ENCODE measurements around the gene KCNN3. TPM values are rescaled to one million over a fixed set of nuclear protein-coding genes. Genes with fewer than 3 reads are reported as not detected.

The KCNN3 gene
- total RNA-seq, 1 donor = 0.21 TPM

DNA sequence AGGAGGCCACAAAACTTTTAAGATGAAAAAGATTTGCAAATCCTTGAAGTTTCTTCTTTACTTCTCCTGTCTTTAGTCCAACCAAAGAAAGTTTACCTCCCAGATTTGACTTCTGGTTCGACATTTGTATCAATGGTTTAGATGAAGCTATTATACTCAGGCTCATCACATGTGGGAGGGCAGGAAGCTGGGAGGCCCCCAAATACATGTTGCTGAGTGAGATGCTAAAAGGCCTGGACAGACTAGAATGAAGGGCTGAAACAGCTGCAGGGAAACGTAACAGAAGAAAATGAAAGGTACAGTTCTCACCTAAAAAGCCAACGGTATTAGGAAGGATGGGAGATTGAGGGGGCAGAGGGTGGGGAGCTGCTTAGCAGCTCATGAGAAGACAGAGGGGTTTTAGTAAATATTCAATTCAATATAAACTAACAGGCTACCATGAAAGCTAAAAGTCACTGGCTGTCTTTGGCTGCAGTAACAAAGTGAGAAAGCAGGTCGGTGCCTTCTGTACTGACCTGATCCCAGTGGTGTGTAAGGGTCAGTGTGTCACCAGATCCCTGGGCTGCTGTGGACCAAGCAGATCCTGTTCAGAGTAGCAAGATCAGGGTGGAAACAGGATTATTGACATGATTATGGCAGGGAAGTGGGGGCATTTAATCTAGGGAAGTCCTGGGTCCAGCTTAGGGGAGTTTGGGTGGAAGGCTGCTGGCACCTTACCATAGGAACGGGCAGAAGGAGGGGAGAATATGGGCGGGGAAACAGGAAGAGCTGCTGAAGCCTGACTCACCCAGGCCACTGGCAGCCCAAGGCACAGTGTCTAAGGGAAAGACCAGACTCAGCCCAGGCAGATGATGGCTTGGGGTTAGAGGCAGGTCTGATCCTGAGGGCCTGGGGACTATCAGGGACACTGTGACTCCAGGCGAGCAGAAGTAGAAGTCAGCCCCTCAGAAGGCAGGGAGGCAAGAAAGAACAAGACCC is 60.4 kb downstream of the KCNN3 start:
- H3K9me3 ChIP-seq (ENCODE audit: low read depth, low read length) = no peaks in the 10 kb centered on the region
- peaks cover 2% of the 10 kb centered on the region for H3K27me3 ChIP-seq (ENCODE audit: insufficient read depth, low read length)
- H3K4me1 ChIP-seq (ENCODE audit: insufficient read depth, low read length) = no peaks in the 10 kb centered on the region
- no peak overlapping the region for H3K4me3 ChIP-seq (ENCODE audit: low read length)

DNA sequence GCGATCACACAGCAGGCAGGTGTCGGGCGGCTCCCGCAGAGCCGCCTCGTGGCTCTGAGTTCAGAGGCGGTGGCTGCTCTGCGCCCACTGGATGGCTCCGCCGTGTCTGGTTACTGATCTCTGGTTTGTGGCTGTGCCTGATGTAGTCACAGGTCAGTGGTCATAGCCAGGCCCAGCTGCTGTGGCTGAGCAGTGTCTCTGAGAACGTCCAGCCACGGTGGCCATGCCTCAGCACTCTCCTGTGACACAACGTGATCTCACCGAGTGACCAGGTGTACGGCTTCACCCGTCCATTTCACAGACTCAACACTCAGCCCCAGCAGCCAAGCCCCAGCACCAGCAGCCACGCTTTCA is 61.2 kb downstream of the KCNN3 start:
- peaks cover 2% of the 10 kb centered on the region for H3K27me3 ChIP-seq (ENCODE audit: insufficient read depth, low read length)
- no peaks in the 10 kb centered on the region for H3K9me3 ChIP-seq (ENCODE audit: low read depth, low read length)
- H3K4me1 ChIP-seq (ENCODE audit: insufficient read depth, low read length) = no peaks in the 10 kb centered on the region
- no peak overlapping the region for H3K4me3 ChIP-seq (ENCODE audit: low read length)

GRCh38 chr1:154808261-154808908 is 61.7 kb downstream of the KCNN3 start:
- H3K4me1 ChIP-seq (ENCODE audit: insufficient read depth, low read length) = no peaks in the 10 kb centered on the region
- no peaks in the 10 kb centered on the region for H3K9me3 ChIP-seq (ENCODE audit: low read depth, low read length)
- H3K27me3 ChIP-seq (ENCODE audit: insufficient read depth, low read length) = peaks cover 2% of the 10 kb centered on the region
- no peak overlapping the region for H3K4me3 ChIP-seq (ENCODE audit: low read length)

GRCh38 chr1:154807048-154807591 is 63.0 kb downstream of the KCNN3 start:
- peaks cover 2% of the 10 kb centered on the region for H3K27me3 ChIP-seq (ENCODE audit: insufficient read depth, low read length)

DNA sequence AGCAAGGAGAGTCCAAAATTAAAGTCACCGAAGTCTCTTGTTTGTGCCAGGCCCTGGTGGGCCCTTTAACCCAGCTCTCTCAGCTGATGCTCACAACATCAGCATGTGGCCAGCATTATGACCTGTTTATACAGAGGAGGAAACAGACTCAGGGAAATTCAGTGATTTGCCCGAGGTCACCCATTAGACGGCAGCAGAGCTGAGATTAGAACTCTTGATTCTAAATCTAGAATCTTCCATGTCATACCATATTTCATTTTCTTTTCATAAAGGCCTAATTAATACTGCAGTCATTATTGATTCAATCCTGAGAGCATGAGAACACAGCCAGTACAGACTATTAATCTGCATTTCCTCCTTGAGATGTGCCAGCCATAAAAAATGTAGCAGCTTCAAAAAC is 63.7 kb downstream of the KCNN3 start:
- Histone ChIP-seq H3K27me3 (ENCODE audit: insufficient read depth, low read length) (peaks cover 2% of the 10 kb centered on the region), H3K4me3 (ENCODE audit: low read length) (no peak overlapping the region), H3K4me1 (ENCODE audit: insufficient read depth, low read length) (no peaks in the 10 kb centered on the region)

More at GRCh38 chr1:154807048-154807591, 63.0 kb downstream of the KCNN3 start:
- H3K9me3 ChIP-seq (ENCODE audit: low read depth, low read length) = no peaks in the 10 kb centered on the region
- no peak overlapping the region for H3K4me3 ChIP-seq (ENCODE audit: low read length)
- H3K4me1 ChIP-seq (ENCODE audit: insufficient read depth, low read length) = no peaks in the 10 kb centered on the region

DNA sequence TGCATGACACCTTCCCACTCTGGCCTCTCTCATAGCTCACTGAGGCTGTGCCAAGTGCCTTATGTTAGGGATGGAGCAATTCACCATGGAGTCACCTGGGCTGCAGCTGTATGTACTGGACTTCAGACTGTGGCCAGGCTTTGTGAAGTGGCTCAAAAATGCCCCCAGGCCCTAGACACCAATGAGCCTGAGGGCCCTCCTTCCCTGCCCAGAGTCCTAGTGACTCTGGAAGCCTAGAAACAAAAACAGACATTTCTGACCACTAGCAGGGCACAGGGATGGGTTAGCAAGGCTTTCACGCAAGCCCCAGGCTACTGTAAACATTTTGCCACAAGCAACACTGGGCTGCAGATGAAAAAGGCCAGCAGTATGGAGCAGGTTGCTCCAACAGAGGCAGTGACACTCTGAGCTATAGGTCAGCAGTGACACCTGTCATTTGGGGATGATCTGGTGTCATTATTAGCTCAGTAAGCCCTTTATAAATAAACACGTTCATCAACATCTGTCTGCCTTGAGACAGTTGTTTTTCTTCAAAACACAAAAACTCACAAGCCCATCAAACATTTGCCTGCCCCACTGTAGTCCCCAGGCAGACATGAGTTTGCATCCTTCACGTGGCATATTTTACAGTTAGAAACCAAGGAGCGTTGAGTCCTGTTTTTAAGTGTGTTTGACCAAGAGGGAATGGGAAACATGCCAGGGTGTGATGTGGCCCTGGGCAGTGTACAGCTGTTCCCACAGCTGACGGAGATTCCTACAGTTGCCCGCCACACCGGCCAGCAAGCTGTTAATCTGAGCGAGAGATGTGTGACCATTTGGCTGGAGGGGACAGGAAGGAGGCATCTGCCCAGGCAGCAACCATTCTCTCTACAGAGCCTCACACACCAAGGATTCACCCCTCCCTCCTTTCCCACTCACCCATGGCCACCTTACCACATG is 66.8 kb downstream of the KCNN3 start:
- H3K27me3 ChIP-seq (ENCODE audit: insufficient read depth, low read length) = peaks cover 2% of the 10 kb centered on the region
- no peaks in the 10 kb centered on the region for H3K9me3 ChIP-seq (ENCODE audit: low read depth, low read length)
- H3K4me1 ChIP-seq (ENCODE audit: insufficient read depth, low read length) = no peaks in the 10 kb centered on the region

More for the DNA sequence above, 63.7 kb downstream of the KCNN3 start:
- no peaks in the 10 kb centered on the region for H3K9me3 ChIP-seq (ENCODE audit: low read depth, low read length)

DNA sequence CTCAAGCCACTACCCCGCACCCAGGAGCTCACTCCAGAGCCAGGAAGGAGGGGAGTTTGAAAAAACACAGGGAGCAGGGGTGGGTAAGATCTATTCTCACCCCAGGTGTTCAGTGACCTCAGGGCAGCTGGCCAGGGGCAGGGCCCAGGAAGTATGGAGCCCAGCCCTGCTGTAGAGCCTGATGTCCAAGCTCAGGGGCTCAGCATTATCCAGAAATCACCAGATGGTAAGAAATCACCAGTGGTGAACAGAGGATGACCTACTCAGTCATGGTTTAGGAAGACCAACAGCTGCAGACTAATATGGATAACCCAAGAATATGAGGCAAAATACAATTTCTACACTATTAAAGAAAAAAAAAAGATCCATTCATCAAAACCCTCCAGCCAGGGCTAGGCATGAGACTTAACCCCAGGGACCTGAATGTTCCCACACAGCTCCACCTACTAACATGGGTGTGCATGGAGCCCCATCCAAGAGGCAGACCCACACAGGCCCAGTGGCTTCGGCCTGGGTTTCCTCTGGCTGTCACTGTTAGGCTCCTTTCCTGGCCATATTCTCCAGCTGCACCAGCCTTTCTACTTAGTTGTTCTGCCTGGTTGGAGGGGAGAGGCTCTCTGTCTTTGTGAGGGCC is 67.6 kb downstream of the KCNN3 start:
- Histone ChIP-seq H3K4me3 (ENCODE audit: low read length) (no peak overlapping the region), H3K4me1 (ENCODE audit: insufficient read depth, low read length) (no peaks in the 10 kb centered on the region), H3K27me3 (ENCODE audit: insufficient read depth, low read length) (peaks cover 2% of the 10 kb centered on the region), H3K9me3 (ENCODE audit: low read depth, low read length) (no peaks in the 10 kb centered on the region)

More for the DNA sequence above, 66.8 kb downstream of the KCNN3 start:
- no peak overlapping the region for H3K4me3 ChIP-seq (ENCODE audit: low read length)

GRCh38 chr1:154801234-154802011 is 68.7 kb downstream of the KCNN3 start:
- no peaks in the 10 kb centered on the region for H3K4me1 ChIP-seq (ENCODE audit: insufficient read depth, low read length)
- peaks cover 2% of the 10 kb centered on the region for H3K27me3 ChIP-seq (ENCODE audit: insufficient read depth, low read length)
- no peak overlapping the region for H3K4me3 ChIP-seq (ENCODE audit: low read length)

DNA sequence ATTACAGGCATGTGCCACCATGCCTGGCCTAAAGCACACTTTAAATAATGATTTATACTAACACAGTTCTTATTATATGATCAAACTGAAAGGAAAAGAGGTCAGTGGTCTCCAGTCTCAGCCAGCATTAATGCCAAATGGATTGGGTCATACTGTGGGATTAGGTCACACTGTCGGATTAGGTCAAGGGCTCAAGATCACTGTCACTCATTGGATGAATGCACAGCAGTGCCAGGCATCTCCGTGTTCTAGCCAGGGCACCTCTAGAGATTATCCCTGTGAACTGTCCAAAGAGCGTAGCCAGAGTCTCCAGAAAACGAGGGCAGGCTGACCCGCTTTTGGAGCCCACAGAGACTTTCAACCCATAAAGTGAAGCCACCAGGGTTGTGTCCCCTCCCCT is 70.9 kb downstream of the KCNN3 start:
- no peaks in the 10 kb centered on the region for H3K4me1 ChIP-seq (ENCODE audit: insufficient read depth, low read length)
- no peaks in the 10 kb centered on the region for H3K9me3 ChIP-seq (ENCODE audit: low read depth, low read length)
- H3K27me3 ChIP-seq (ENCODE audit: insufficient read depth, low read length) = no peaks in the 10 kb centered on the region
- no peak overlapping the region for H3K4me3 ChIP-seq (ENCODE audit: low read length)

More at GRCh38 chr1:154801234-154802011, 68.7 kb downstream of the KCNN3 start:
- no peaks in the 10 kb centered on the region for H3K9me3 ChIP-seq (ENCODE audit: low read depth, low read length)

- H3K4me1 ChIP-seq (ENCODE audit: insufficient read depth, low read length) = no peaks in the 10 kb centered on the region
- no peak overlapping the region for H3K4me3 ChIP-seq (ENCODE audit: low read length)
- no peaks in the 10 kb centered on the region for H3K27me3 ChIP-seq (ENCODE audit: insufficient read depth, low read length)
- H3K9me3 ChIP-seq (ENCODE audit: low read depth, low read length) = no peaks in the 10 kb centered on the region
These were observed 71.4 kb downstream of the KCNN3 start for GRCh38 chr1:154798645-154799044.

- peaks cover 4% of the 10 kb centered on the region for H3K4me1 ChIP-seq (ENCODE audit: insufficient read depth, low read length)
- no peak overlapping the region for H3K4me3 ChIP-seq (ENCODE audit: low read length)
- peaks cover under 1% of the 10 kb centered on the region for H3K27me3 ChIP-seq (ENCODE audit: insufficient read depth, low read length)
- H3K9me3 ChIP-seq (ENCODE audit: low read depth, low read length) = no peaks in the 10 kb centered on the region
These were observed 72.9 kb downstream of the KCNN3 start for GRCh38 chr1:154797175-154797574.

DNA sequence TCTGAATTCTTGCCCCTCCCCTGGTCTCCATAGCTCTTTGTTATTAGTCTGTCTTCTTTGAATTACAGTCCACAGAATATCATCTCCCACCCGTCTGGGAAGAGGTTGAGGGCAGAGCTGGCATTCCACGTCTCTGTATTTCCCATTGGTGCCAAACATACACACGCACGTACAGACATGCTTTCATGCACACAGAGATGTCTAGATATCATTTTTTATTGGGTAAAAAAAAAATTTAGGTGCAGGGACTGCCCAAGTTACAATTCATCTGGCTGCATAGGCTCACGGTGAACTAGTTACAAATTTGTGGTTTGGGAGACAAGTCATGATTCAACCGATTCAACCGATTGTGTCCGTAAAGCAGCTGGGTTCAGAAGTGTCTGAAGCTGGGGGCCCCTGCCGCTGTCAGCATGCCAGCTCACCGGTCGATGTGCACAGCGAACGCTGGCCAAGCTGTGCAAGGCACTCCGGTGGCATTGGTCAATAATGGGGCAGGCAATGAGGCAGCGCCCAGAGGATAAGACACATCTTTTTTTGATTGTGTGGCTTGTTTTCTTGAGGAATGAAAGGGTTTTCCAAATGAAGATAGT is 73.7 kb downstream of the KCNN3 start:
- H3K9me3 ChIP-seq (ENCODE audit: low read depth, low read length) = no peaks in the 10 kb centered on the region
- H3K27me3 ChIP-seq (ENCODE audit: insufficient read depth, low read length) = peaks cover 8% of the 10 kb centered on the region
- no peak overlapping the region for H3K4me3 ChIP-seq (ENCODE audit: low read length)
- H3K4me1 ChIP-seq (ENCODE audit: insufficient read depth, low read length) = peaks cover 11% of the 10 kb centered on the region

DNA sequence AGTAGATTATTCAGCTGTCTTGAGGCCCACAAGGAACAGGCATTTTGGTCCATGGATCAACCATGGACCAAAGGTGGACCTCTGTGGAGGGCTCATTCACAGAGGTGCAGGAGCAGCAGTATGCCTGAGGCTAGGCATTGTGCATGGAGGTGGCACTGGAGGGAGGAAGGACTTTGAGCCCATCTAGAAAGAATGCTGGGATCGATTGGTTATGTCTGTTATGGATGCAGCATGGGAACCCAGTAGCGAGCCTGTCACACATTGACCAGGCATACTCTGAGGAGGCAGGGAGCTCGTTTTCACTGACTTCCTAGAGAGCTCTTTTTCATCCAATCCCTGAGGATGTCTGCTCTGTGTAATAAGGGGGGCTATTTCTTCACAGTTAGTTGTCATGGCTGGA is 75.5 kb downstream of the KCNN3 start:
- Histone ChIP-seq H3K9me3 (ENCODE audit: low read depth, low read length) (no peaks in the 10 kb centered on the region), H3K4me3 (ENCODE audit: low read length) (no peak overlapping the region), H3K4me1 (ENCODE audit: insufficient read depth, low read length) (peaks cover 13% of the 10 kb centered on the region), H3K27me3 (ENCODE audit: insufficient read depth, low read length) (peaks cover 8% of the 10 kb centered on the region)
